K562 (cell line): ENCODE data around the gene FMN2. TPM values are rescaled to one million over a fixed set of nuclear protein-coding genes. Genes with fewer than 3 reads are reported as not detected.

Experiments used
- ATAC-seq: fragments of 200-7000 bp; cut with Tn5 transposase; 3 replicates; pipeline ENCODE4 v1.9.1; 2020; ENCODE audit warnings: moderate library complexity
- BruUV-seq: library from RNA; stranded (reverse); fragments of 400-500 nt; replicated peaks from 2 replicates; lab custom pipeline; 2021; lab: Mats Ljungman, UMichigan
- CTCF ChIA-PET: fragments of 300-600 bp; formaldehyde crosslinking; extraction: SDS; loops from one replicate; lab custom pipeline; 2021; ENCODE audit warnings: low intra/inter-chr PET ratio; lab: Yijun Ruan, JAX
- POLR2A ChIA-PET: fragments of 300-600, 350-650 bp; sonication (Branson Sonifier 250); formaldehyde crosslinking; extraction: SDS; loops from one replicate; lab custom pipeline; 2021; ENCODE audit warnings: antibody characterized with exemption, inconsistent platforms; lab: Yijun Ruan, JAX
- DNase-seq, 4 experiments: peaks; one replicate each; pipeline versions ENCODE4 v3.0.0 to v3.0.0-alpha.2; 2011 to 2018; ENCODE audit warnings: low spot score in 3 of 4, mixed read lengths in 3 of 4; ENCODE audit errors: extremely low read depth in 1 of 4
- FAIRE-seq: peaks from 2 replicates; lab custom pipeline; 2011; peaks lifted over from hg19 to GRCh38; lab: Jason Lieb, UNC
- H2AFZ ChIP-seq: 2 replicates; pipeline ENCODE4 v1.6.0; 2011; ENCODE audit warnings: low read depth, low read length, control low read depth, inconsistent platforms
- H3K27ac ChIP-seq: fragments of 200-600 bp; 3 replicates; pipeline ENCODE4 v1.8.0; 2011; ENCODE audit warnings: low read depth, mild to moderate bottlenecking, control low read depth, inconsistent platforms, low read length, moderate library complexity, mixed read lengths; ENCODE audit errors: extremely low read depth
- H3K27me3 ChIP-seq, 2 experiments: fragments of 300-600 bp in 1 of 2; 2 replicates in 1 of 2; 3 replicates in 1 of 2; pipeline versions ENCODE4 v1.6.0 to v1.8.0; 2011; ENCODE audit warnings: inconsistent platforms in 2 of 2, low read length in 2 of 2, mild to moderate bottlenecking in 1 of 2, mixed read lengths in 1 of 2, moderate library complexity in 1 of 2; ENCODE audit not compliant: control insufficient read depth in 2 of 2, insufficient read depth in 2 of 2
- H3K36me3 ChIP-seq: fragments of 300-600 bp; 3 replicates; pipeline ENCODE4 v1.8.0; 2011; ENCODE audit warnings: mild to moderate bottlenecking, low read length, inconsistent platforms; ENCODE audit not compliant: control insufficient read depth, insufficient read depth
- H3K4me1 ChIP-seq, 2 experiments: fragments of 200-600 bp in 1 of 2; replicated peaks in 1 of 2; 2 replicates in 1 of 2; 3 replicates in 1 of 2; pipeline versions ENCODE4 v1.5.1 to v1.8.0; 2011; ENCODE audit warnings: inconsistent platforms in 2 of 2, low read length in 2 of 2, mild to moderate bottlenecking in 1 of 2, mixed read lengths in 1 of 2, moderate library complexity in 1 of 2; ENCODE audit not compliant: control insufficient read depth in 2 of 2, insufficient read depth in 2 of 2
- H3K4me2 ChIP-seq: 2 replicates; pipeline ENCODE4 v1.6.1; 2011; ENCODE audit warnings: low read length, control low read depth, inconsistent platforms, mixed read lengths; ENCODE audit not compliant: insufficient read depth
- H3K4me3 ChIP-seq: fragments of 200-600 bp; sonication (generic), shearing (Covaris generic); 2 replicates; pipeline ENCODE4 v1.5.1; 2016; ENCODE audit warnings: control low read depth, inconsistent platforms
- H3K79me2 ChIP-seq: fragments of 200-600 bp; 3 replicates; pipeline ENCODE4 v1.8.0; 2011; ENCODE audit warnings: low read length, inconsistent platforms; ENCODE audit not compliant: control insufficient read depth, insufficient read depth
- H3K9ac ChIP-seq, 2 experiments: 2 replicates each; pipeline versions ENCODE4 v1.6.0 to v1.6.1; 2011; ENCODE audit warnings: low read depth in 2 of 2, low read length in 2 of 2, control low read depth in 1 of 2, inconsistent platforms in 1 of 2, mild to moderate bottlenecking in 1 of 2, mixed read lengths in 1 of 2; ENCODE audit not compliant: insufficient read depth in 1 of 2
- H3K9me1 ChIP-seq: one replicate; pipeline ENCODE4 v1.6.0; 2011; ENCODE audit warnings: inconsistent platforms, mild to moderate bottlenecking, low read length, moderate library complexity; ENCODE audit not compliant: control insufficient read depth, insufficient read depth
- H3K9me3 ChIP-seq: replicated peaks from 2 replicates; pipeline ENCODE4 v1.5.1; 2011; ENCODE audit warnings: low read depth, low read length, inconsistent platforms; ENCODE audit not compliant: control insufficient read depth, insufficient read depth
- H4K20me1 ChIP-seq: replicated peaks from 2 replicates; pipeline ENCODE4 v1.6.1; 2011; ENCODE audit warnings: low read length, inconsistent platforms, mixed read lengths; ENCODE audit not compliant: control insufficient read depth, insufficient read depth
- DIDO1 ChIP-seq: fragments of 450-650 bp; IDR thresholded peaks from 2 replicates; pipeline ENCODE4 v1.6.1; 2016; ENCODE audit warnings: low read depth, missing biosample characterization, missing genetic modification characterization
- ETS2 ChIP-seq: IDR thresholded peaks from 2 replicates; pipeline ENCODE4 v1.6.1; 2016; ENCODE audit warnings: borderline replicate concordance, missing genetic modification characterization, mild to moderate bottlenecking, moderate library complexity, missing compliant biosample characterization; ENCODE audit not compliant: poor library complexity, severe bottlenecking
- HMG20A ChIP-seq: fragments of 450-650 bp; formaldehyde crosslinking; conservative IDR thresholded peaks from 2 replicates; pipeline ENCODE4 v1.4.0; 2020; ENCODE audit warnings: mild to moderate bottlenecking, mixed read lengths
- KLF6 ChIP-seq: fragments of 250-450 bp; sonication (Bioruptor Pico); IDR thresholded peaks from 2 replicates; pipeline ENCODE4 v1.4.0; 2020; ENCODE audit warnings: mild to moderate bottlenecking, moderate library complexity, borderline replicate concordance
- SAFB ChIP-seq: fragments of 200-400 bp; formaldehyde crosslinking; IDR thresholded peaks from 2 replicates; pipeline ENCODE4 v1.6.1; 2017; ENCODE audit warnings: low read depth, low read length, borderline replicate concordance
- SMAD3 ChIP-seq: fragments of 450-650 bp; formaldehyde crosslinking; conservative IDR thresholded peaks from 2 replicates; pipeline ENCODE4 v1.4.0; 2020; ENCODE audit warnings: mild to moderate bottlenecking
- SRSF7 ChIP-seq: fragments of 200-400 bp; formaldehyde crosslinking; optimal IDR thresholded peaks from 2 replicates; pipeline ENCODE3; 2017; ENCODE audit warnings: mild to moderate bottlenecking, low read depth, low read length
- TARDBP ChIP-seq: fragments of 450-650 bp; IDR thresholded peaks from 2 replicates; pipeline ENCODE4 v1.6.1; 2016
- ZNF232 ChIP-seq: sonication (generic); formaldehyde crosslinking; IDR thresholded peaks from 2 replicates; pipeline ENCODE4 v1.8.0; 2022; ENCODE audit warnings: mild to moderate bottlenecking, missing genetic modification reagents
- ZNF253 ChIP-seq: fragments of 250-450 bp; sonication (Bioruptor Pico); conservative IDR thresholded peaks from 2 replicates; pipeline ENCODE4 v1.6.1; 2021; ENCODE audit warnings: mild to moderate bottlenecking
- ZNF444 ChIP-seq: fragments of 250-450 bp; sonication (Bioruptor Pico); IDR thresholded peaks from 2 replicates; pipeline ENCODE4 v1.4.0; 2020; ENCODE audit warnings: mild to moderate bottlenecking, moderate library complexity
- ZNF445 ChIP-seq: fragments of 250-450 bp; sonication (Bioruptor Pico); IDR thresholded peaks from 2 replicates; pipeline ENCODE4 v1.4.0; 2020; ENCODE audit warnings: low read depth, mild to moderate bottlenecking, moderate library complexity
- WGBS: fragments of 100-300 bp; shearing (Covaris generic); methylation state at CpG from one replicate; pipeline ENCODE4 v1.1.6; 2016; ENCODE audit warnings: low coverage, mixed read lengths; ENCODE audit not compliant: insufficient coverage; ENCODE audit errors: missing lambda C conversion rate; 5-methylcytosine and 5-hydroxymethylcytosine counted together
- in situ Hi-C: fragments of 300-500 bp; cut with MboI; formaldehyde crosslinking; loops from 4 replicates; pipeline ENCODE4 v1.15.0; 2018; ENCODE audit warnings: inconsistent platforms, mixed read lengths
- intact Hi-C: fragments of 100-400 bp; cut with micrococcal nuclease; formaldehyde crosslinking; loops from 2 replicates; pipeline ENCODE4 v1.14.2; 2022
- polyA plus RNA-seq, 8 experiments: library from polyadenylated mRNA; depleted of rRNA in 4 of 8; stranded (reverse) in 5 of 8; unstranded in 3 of 8; fragments of >200 nt; fragmentation: Nextera tagmentation in 2 of 8; fragmentation: Illumina TruSeq in 1 of 8; extraction: Ambion mirVana in 2 of 8; extraction: Trizol in 1 of 8; gene quantifications; 2 replicates each; pipeline versions ENCODE4 v1.2.1 to v1.2.3, GENCODE V29; 2011 to 2014; ENCODE audit warnings: inconsistent platforms in 1 of 8, missing spikeins in 1 of 8
- total RNA-seq, 7 experiments: library from RNA; depleted of rRNA in 6 of 7; stranded (reverse); fragments of >200 nt in 6 of 7; fragmentation: Illumina TruSeq in 2 of 7; extraction: Trizol in 2 of 7; gene quantifications; 2 replicates each; pipeline versions ENCODE4 v1.2.1 to v1.2.3, GENCODE V29; 2011 to 2021; ENCODE audit warnings: low replicate concordance in 1 of 7
- TF ChIP-seq, protein P1 (sequence below), 3 experiments: IDR thresholded peaks in 2 of 3; conservative IDR thresholded peaks in 1 of 3; 2 replicates each; pipeline ENCODE4 v1.5.1; 2011 to 2012; ENCODE audit warnings: low read length in 3 of 3, mild to moderate bottlenecking in 3 of 3, control low read depth in 2 of 3, improper control_type of control experiment in 1 of 3, inconsistent platforms in 1 of 3, low read depth in 1 of 3, mixed read lengths in 1 of 3, moderate library complexity in 1 of 3; ENCODE audit not compliant: insufficient read depth in 2 of 3
- TF ChIP-seq, protein P2 (sequence below): fragments of 250-450 bp; sonication (Bioruptor Pico); IDR thresholded peaks from 2 replicates; pipeline ENCODE4 v1.5.1; 2021; ENCODE audit warnings: mild to moderate bottlenecking
- TF ChIP-seq, protein P3 (sequence below): fragments of 450-650 bp; IDR thresholded peaks from 2 replicates; pipeline ENCODE4 v1.6.1; 2016; ENCODE audit warnings: antibody characterized with exemption
- TF ChIP-seq, protein P4 (sequence below): fragments of 450-650 bp; IDR thresholded peaks from 2 replicates; pipeline ENCODE4 v1.7.1; 2018; ENCODE audit warnings: mild to moderate bottlenecking, low read depth; ENCODE audit not compliant: partially characterized antibody

Gene FMN2
- total and polyA plus RNA-seq, 9 of the 15 experiments (the other 6 are each of a cell fraction or from before 2014, with no cell fraction given): 0.15 to 0.45 (median 0.16) TPM; not detected in 3

DNA sequence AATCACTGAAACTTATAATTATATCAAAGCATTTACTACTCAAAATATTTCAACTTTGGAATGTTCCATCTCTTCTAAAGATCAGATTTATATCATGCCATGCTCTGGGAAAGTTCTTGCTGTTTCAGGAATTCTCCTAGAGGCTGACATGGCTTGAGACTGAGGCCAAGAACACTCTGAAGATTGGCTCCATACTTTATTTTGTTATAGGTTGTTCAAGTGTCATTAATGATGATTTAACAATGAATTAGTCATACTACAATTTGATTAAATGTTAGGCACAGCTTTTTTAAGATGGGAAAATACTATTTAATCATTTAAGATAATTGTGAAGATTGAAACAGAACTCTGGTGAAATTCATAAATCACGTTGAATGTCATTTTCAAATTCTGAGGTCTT, 264.9 kb downstream of the FMN2 start:
- ChIA-PET CTCF (no interaction called here), POLR2A (no interaction called here)
- in situ Hi-C loops: no loop called here
- TF ChIP-seq ZNF232 (CRISPR knock-in tag) (no peak), SRSF7 (no peak), HMG20A (CRISPR knock-in tag) (no peak), ZNF253 (CRISPR knock-in tag) (no peak), ZNF444 (CRISPR knock-in tag) (no peak), ETS2 (tag) (no peak), SAFB (no peak), SMAD3 (no peak), ZNF445 (no peak), DIDO1 (tag) (no peak), TARDBP (no peak), KLF6 (CRISPR knock-in tag) (no peak)
- TF ChIP-seq, protein P1, sequence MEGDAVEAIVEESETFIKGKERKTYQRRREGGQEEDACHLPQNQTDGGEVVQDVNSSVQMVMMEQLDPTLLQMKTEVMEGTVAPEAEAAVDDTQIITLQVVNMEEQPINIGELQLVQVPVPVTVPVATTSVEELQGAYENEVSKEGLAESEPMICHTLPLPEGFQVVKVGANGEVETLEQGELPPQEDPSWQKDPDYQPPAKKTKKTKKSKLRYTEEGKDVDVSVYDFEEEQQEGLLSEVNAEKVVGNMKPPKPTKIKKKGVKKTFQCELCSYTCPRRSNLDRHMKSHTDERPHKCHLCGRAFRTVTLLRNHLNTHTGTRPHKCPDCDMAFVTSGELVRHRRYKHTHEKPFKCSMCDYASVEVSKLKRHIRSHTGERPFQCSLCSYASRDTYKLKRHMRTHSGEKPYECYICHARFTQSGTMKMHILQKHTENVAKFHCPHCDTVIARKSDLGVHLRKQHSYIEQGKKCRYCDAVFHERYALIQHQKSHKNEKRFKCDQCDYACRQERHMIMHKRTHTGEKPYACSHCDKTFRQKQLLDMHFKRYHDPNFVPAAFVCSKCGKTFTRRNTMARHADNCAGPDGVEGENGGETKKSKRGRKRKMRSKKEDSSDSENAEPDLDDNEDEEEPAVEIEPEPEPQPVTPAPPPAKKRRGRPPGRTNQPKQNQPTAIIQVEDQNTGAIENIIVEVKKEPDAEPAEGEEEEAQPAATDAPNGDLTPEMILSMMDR (IDR thresholded peaks at IDR 0.05 in 2 of 3, conservative IDR thresholded peaks at IDR 0.05 in 1 of 3; ENCODE audit: insufficient read depth in 2 of 3, low read depth in 1 of 3, low read length in 3 of 3): no peak
- TF ChIP-seq, protein P2, sequence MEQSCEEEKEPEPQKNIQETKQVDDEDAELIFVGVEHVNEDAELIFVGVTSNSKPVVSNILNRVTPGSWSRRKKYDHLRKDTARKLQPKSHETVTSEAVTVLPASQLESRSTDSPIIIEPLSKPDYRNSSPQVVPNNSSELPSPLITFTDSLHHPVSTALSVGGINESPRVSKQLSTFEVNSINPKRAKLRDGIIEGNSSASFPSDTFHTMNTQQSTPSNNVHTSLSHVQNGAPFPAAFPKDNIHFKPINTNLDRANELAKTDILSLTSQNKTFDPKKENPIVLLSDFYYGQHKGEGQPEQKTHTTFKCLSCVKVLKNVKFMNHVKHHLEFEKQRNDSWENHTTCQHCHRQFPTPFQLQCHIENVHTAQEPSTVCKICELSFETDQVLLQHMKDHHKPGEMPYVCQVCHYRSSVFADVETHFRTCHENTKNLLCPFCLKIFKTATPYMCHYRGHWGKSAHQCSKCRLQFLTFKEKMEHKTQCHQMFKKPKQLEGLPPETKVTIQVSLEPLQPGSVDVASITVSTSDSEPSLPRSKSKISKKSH (CRISPR knock-in tag): no peak
- TF ChIP-seq, protein P3, sequence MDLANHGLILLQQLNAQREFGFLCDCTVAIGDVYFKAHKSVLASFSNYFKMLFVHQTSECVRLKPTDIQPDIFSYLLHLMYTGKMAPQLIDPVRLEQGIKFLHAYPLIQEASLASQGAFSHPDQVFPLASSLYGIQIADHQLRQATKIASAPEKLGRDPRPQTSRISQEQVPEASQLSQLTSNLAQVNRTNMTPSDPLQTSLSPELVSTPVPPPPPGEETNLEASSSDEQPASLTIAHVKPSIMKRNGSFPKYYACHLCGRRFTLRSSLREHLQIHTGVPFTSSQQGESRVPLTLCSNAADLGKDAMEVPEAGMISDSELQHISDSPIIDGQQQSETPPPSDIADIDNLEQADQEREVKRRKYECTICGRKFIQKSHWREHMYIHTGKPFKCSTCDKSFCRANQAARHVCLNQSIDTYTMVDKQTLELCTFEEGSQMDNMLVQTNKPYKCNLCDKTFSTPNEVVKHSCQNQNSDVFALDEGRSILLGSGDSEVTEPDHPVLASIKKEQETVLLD: no peak
- TF ChIP-seq, protein P4, sequence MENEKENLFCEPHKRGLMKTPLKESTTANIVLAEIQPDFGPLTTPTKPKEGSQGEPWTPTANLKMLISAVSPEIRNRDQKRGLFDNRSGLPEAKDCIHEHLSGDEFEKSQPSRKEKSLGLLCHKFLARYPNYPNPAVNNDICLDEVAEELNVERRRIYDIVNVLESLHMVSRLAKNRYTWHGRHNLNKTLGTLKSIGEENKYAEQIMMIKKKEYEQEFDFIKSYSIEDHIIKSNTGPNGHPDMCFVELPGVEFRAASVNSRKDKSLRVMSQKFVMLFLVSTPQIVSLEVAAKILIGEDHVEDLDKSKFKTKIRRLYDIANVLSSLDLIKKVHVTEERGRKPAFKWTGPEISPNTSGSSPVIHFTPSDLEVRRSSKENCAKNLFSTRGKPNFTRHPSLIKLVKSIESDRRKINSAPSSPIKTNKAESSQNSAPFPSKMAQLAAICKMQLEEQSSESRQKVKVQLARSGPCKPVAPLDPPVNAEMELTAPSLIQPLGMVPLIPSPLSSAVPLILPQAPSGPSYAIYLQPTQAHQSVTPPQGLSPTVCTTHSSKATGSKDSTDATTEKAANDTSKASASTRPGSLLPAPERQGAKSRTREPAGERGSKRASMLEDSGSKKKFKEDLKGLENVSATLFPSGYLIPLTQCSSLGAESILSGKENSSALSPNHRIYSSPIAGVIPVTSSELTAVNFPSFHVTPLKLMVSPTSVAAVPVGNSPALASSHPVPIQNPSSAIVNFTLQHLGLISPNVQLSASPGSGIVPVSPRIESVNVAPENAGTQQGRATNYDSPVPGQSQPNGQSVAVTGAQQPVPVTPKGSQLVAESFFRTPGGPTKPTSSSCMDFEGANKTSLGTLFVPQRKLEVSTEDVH: no peak

More for the DNA sequence above, 264.9 kb downstream of the FMN2 start:
- no peak for ATAC-seq
- H3K9me3 ChIP-seq: no peaks in the 10 kb centered on the region; the same call in 1 of the 2 replicates
- FAIRE-seq: no peak
- H3K9me1 ChIP-seq: no peaks in the 10 kb centered on the region
- H3K27me3 ChIP-seq: no peaks in the 10 kb centered on the region
- H3K4me1 ChIP-seq: no peaks in the 10 kb centered on the region
- H3K36me3 ChIP-seq: no peaks in the 10 kb centered on the region
- no peak overlapping the region for H3K4me3 ChIP-seq
- WGBS: 0% methylated on average over 1 of the region's 1 CpG
- no peaks in the 10 kb centered on the region for H3K79me2 ChIP-seq
- no peaks in the 10 kb centered on the region for H4K20me1 ChIP-seq
- H3K9ac ChIP-seq: no peak overlapping the region
- no peak for DNase-seq
- no TSS peak for BruUV-seq
- H3K4me2 ChIP-seq: no peak overlapping the region
- no peak overlapping the region for H2AFZ ChIP-seq
- intact Hi-C loops: no loop called here
- H3K27ac ChIP-seq: no peak overlapping the region
